DMS79 treated with DMSO at 0.1 percent for 48 hours (cell line): Measurements from ENCODE around the gene TGFBR3.
"Not testable (repeated sequence)": the region's sequence is repeated elsewhere in the genome, so short reads cannot be mapped to it uniquely, and the experiment has no call there.

ENCODE experiments used
- DNase-seq: peaks from one replicate; lab custom pipeline; 2025; lab: John Stamatoyannopoulos, UW

The TGFBR3 gene

GRCh38 chr1:91682882-91683597 is 202.9 kb downstream of the TGFBR3 start:
- no peak for DNase-seq

- no peak for DNase-seq
These were observed 205.3 kb downstream of the TGFBR3 start for GRCh38 chr1:91680556-91681155.

DNA sequence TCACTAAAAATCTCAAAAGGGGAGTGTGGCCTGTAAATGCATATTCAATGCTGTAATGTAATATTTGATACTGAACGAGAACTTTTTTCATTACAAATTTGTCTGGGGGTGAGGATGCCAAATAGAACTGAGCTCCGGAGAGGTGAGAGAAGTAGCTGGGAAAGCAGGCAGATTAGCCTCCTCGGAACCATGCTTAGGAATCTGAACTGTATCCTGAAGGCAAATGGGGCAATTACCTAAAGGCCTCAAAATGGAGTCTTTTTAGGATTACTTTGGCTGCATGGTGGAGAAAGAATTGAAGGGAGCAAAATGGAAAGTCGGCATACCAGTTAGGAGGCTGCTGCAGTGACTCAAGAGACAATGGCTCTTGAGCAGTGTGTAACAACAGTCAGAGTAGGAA is 206.5 kb downstream of the TGFBR3 start:
- DNase-seq: no peak

- no peak for DNase-seq
These were observed 209.9 kb downstream of the TGFBR3 start for GRCh38 chr1:91676030-91676429.

- no peak for DNase-seq
These were observed 211.8 kb downstream of the TGFBR3 start for GRCh38 chr1:91674107-91674506.

- no peak for DNase-seq
These were observed 212.3 kb downstream of the TGFBR3 start for GRCh38 chr1:91673613-91674012.

- no peak for DNase-seq
These were observed 213.3 kb downstream of the TGFBR3 start for GRCh38 chr1:91672601-91673161.

- DNase-seq: no peak
These were observed 215.2 kb downstream of the TGFBR3 start for GRCh38 chr1:91670781-91671180.

DNA sequence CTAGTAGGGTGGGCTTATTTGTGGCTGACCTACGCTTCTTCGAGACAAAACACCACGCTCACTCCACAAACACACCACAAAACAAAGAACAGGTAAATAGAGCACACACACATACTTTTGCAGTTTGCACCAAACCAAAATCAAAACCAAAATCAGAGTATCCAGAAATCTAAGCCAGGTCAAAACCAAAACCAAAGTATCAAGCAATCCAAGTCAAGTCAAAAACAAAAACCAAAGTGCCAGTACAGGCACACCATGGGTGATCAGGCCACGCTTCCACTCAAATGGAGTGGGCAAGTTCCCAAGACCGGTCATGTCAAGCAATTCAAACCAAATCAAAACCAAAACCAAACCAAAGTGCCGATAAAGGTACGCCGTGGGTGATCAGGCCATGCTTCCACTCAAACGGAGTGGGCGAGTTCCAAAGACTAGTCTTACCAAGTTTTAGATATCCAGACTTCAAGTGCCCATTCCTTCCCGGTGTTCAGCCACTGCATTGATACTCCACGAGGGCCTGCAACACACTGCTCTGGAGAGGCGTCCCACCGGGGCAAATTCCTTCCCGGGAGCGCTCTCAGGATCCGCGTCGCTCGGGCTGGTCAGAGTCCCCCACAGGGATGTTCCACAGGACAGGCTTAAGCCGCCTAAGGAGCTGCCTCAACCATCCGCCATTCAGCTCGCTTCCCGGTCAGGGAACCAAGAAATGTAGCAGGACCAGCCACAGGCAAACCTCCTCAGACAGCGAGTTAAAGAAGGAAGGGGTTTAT is 216.2 kb downstream of the TGFBR3 start:
- no peak for DNase-seq

DNA sequence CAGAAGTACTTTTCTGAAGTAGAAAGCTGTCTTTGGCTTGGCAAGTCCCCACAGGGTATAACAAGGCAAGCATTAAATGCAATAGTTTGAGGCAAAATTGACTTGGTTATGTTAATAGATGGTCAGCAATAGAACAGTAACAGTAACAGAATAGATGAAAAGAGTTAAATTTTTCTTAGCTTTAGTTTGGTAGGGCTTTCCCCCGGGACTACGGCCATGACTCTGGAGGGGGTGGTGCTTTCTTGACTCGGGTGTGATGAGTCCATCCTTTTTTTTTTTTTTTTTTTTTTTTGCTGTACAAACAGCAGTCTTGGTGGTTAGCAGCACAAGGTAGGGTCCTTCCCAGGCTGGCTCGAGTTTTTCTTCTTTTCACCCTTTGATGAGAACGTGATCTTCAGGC is 219.3 kb downstream of the TGFBR3 start:
- DNase-seq: not testable (repeated sequence)

DNA sequence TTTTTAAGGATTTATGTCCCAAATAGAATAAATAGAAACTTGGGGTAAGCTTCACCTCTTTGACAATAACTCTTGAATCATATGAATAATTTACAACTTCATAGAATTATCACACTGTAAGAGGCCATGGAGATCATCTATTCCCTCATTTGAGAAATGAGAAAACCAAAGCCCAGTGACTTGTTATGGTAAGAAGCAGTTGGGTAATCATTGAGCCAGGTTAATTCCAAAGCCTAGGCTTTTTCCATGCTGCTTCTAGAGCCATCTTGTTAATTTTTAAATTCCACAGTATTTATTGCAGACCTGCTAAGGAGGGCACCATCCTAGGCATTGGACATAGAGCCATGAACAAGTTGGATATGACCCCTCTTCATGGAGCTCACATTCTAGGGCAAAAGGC is 224.8 kb downstream of the TGFBR3 start:
- DNase-seq: no peak

GRCh38 chr1:91660708-91661107 is 225.2 kb downstream of the TGFBR3 start:
- DNase-seq: no peak

GRCh38 chr1:91655912-91656449 is 230.0 kb downstream of the TGFBR3 start:
- no peak for DNase-seq

DNA sequence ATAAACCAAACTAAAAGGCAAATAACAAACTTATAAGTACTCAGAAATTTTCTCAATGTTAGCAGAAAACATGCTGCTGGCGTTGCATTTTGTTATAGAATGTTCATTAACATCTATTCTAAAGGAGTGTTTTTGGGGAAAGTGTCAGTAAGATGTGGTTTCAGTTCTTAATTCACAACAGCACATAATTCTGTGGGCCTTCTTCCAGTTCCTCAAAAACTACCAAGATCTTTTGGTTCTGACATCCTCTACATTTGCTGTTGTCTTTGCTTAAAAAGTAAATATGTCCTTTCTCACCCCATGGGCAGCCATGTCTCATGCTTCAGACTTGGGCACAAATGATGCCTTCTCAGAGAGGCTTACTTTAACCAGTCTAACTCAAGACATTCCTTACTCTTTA is 232.8 kb downstream of the TGFBR3 start:
- no peak for DNase-seq

- no peak for DNase-seq
These were observed 234.3 kb downstream of the TGFBR3 start for GRCh38 chr1:91651661-91652071.

DNA sequence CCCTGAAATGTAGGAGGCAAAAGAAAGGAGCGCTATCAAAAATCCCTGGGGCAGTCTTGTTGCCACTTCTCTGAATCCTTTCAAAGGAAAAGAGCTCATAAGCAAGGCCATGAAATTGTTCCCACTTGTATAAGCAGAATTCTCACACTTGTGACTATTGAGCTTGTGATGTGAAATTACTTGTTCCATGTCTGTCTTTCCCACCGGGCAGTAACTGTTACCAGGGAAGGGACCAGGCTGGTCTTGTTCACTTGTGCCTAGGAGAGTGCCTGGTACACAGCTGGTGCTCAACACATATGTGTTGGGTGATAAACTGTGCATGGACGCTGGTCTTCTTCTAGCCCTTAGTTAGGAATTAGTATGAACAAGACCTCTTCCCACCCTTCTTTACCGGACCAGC is 234.7 kb downstream of the TGFBR3 start:
- DNase-seq: no peak

- no peak for DNase-seq
These were observed 235.2 kb downstream of the TGFBR3 start for GRCh38 chr1:91650764-91651163.

GRCh38 chr1:91647061-91647460 is 238.9 kb downstream of the TGFBR3 start:
- no peak for DNase-seq

GRCh38 chr1:91645031-91645430 is 240.9 kb downstream of the TGFBR3 start:
- DNase-seq: no peak

- no peak for DNase-seq
These were observed 242.5 kb downstream of the TGFBR3 start for GRCh38 chr1:91643431-91643830.

DNA sequence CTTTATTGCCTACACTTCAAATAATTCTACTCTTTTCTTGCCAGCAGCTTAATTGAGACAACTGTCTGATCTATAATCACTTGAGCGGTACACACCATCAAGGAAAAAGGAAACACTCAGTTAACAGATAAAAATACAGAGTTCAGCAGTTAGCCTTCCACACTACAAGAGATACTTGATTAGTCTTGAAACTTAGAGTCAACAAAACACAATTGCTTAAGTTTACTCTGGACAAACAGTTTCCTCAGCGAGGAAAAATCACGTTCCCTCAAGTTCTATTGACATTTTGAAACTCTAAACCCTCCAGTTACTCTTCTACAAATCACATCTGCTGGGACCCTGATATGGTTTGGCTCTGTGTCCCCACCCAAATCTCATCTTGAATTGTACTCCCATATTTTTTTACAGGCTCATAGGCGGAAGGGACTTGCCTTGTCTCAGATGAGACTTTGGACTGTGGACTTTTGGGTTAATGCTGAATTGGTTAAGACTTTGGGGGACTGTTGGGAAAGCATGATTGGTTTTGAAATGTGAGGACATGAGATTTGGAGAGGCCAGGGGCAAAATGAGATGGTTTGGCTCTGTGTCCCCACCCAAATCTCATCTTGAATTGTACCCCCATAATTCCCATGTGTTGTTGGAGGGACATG is 244.9 kb downstream of the TGFBR3 start:
- no peak for DNase-seq

DNA sequence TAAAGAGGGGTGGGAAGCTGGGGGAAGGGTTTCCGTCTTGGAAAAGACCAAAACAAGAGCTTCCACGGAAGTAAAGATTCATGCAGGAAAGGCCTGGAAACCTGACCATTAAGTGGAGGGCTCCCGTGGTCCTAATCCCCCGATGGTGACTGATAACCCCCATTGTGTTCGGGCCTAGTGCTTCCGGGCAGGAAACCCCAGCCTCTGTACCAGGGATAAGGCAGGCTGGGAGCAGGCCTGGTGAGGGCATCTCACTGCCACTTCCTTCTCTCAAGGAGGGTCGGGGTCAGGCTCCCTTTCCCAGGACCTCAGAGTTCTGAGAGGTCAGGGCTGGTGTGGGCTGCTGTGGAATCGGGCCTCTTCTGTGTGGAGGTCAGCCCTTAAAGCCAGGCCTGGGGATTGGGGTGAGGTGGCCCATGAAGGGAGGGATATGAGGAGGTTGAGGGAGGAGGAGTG is 248.4 kb downstream of the TGFBR3 start:
- DNase-seq: no peak
